Suprapubic skin (tissue), 4 donors: ENCODE results near the gene CD93.

Experiments used
- CTCF ChIP-seq, 2 donors: fragments of 200-600 bp in 1 of 2; fragments of 450-650 bp in 1 of 2; sonication (generic) in 1 of 2; IDR thresholded peaks; one replicate each; pipeline ENCODE4 v1.5.1; 2016 to 2019; ENCODE audit warnings: antibody characterized with exemption in 2 of 2, mild to moderate bottlenecking in 1 of 2, moderate library complexity in 1 of 2
- EP300 ChIP-seq: sonication (generic); formaldehyde crosslinking; IDR thresholded peaks from one replicate; pipeline ENCODE4 v1.6.1; 2017; ENCODE audit warnings: antibody characterized with exemption
- POLR2AphosphoS5 ChIP-seq, 3 donors: sonication (generic); formaldehyde crosslinking; IDR thresholded peaks; one replicate each; pipeline ENCODE4 v1.6.1; 2017; ENCODE audit warnings: antibody characterized with exemption in 3 of 3

- TF ChIP-seq CTCF (IDR thresholded peaks at IDR 0.05) (no peak), EP300 (no peak), POLR2AphosphoS5 (IDR thresholded peaks at IDR 0.05) (no peak)
Observed at GRCh38 chr20:23078351-23079015, 7.6 kb downstream of the CD93 start.
